SU-DHL-6 (cell line): Measurements from ENCODE around the gene LYZL6.

ENCODE experiments used
- H2AFZ ChIP-seq: fragments of 200-600 bp; sonication (generic); 2 replicates; pipeline ENCODE4 v1.6.1; 2014; ENCODE audit warnings: low read depth, mild to moderate bottlenecking, moderate library complexity, mixed read lengths, antibody characterized with exemption, low read length; ENCODE audit not compliant: severe bottlenecking
- H3F3A ChIP-seq: fragments of 200-600 bp; shearing (Covaris generic); 2 replicates; pipeline ENCODE4 v1.6.0; 2016; ENCODE audit warnings: antibody characterized with exemption, mild to moderate bottlenecking; ENCODE audit not compliant: insufficient read depth
- H3K27ac ChIP-seq: fragments of 200-600 bp; sonication (generic); 2 replicates; pipeline ENCODE4 v1.5.1; 2016; ENCODE audit warnings: low read depth, mild to moderate bottlenecking, low read length, moderate library complexity, mixed read lengths
- H3K27me3 ChIP-seq: fragments of 200-600 bp; sonication (generic), shearing (Covaris generic); 2 replicates; pipeline ENCODE4 v1.6.0; 2014; ENCODE audit warnings: mild to moderate bottlenecking, low read length
- H3K36me3 ChIP-seq: fragments of 200-600 bp; sonication (generic); 2 replicates; pipeline ENCODE4 v1.6.1; 2014; ENCODE audit warnings: mild to moderate bottlenecking, low read length, mixed read lengths
- H3K4me2 ChIP-seq: fragments of 300-600, 200-600 bp; shearing (Covaris generic), sonication (generic); 2 replicates; pipeline ENCODE4 v1.6.0; 2014; ENCODE audit warnings: low read length, low read depth, mild to moderate bottlenecking; ENCODE audit not compliant: poor library complexity, severe bottlenecking
- H3K4me3 ChIP-seq: fragments of 200-600 bp; sonication (generic); 2 replicates; pipeline ENCODE4 v1.5.1; 2014; ENCODE audit warnings: antibody characterized with exemption, low read length, mild to moderate bottlenecking, mixed read lengths; ENCODE audit not compliant: insufficient read depth, poor library complexity, severe bottlenecking
- H3K79me2 ChIP-seq: fragments of 200-600 bp; sonication (generic); 2 replicates; pipeline ENCODE4 v1.6.1; 2014; ENCODE audit warnings: mild to moderate bottlenecking, low read length, moderate library complexity; ENCODE audit not compliant: insufficient read depth
- H3K9ac ChIP-seq: fragments of 200-600 bp; sonication (generic); 2 replicates; pipeline ENCODE4 v1.7.0; 2014; ENCODE audit warnings: mild to moderate bottlenecking, low read length
- H3K9me2 ChIP-seq: fragments of 200-600 bp; sonication (generic); replicated peaks from 2 replicates; pipeline ENCODE4 v1.6.1; 2014; ENCODE audit warnings: low read length; ENCODE audit not compliant: insufficient read depth
- H3K9me3 ChIP-seq: fragments of 200-600 bp; sonication (generic); 2 replicates; pipeline ENCODE4 v1.6.1; 2014; ENCODE audit warnings: low read length, mixed read lengths; ENCODE audit not compliant: insufficient read depth
- H4K20me1 ChIP-seq: fragments of 200-600 bp; sonication (generic); 2 replicates; pipeline ENCODE4 v1.6.1; 2014; ENCODE audit warnings: low read depth, mild to moderate bottlenecking, antibody characterized with exemption, low read length, moderate library complexity, mixed read lengths
- CTCF ChIP-seq: fragments of 200-600 bp; sonication (generic); IDR thresholded peaks from one replicate; pipeline ENCODE4 v1.5.1; 2017; ENCODE audit warnings: antibody characterized with exemption, mild to moderate bottlenecking, low read length, moderate library complexity; ENCODE audit not compliant: insufficient read depth, poor library complexity, severe bottlenecking
- EZH2phosphoT487 ChIP-seq: fragments of 200-600 bp; sonication (generic), shearing (Covaris generic); conservative IDR thresholded peaks from 2 replicates; pipeline ENCODE4 v1.6.1; 2018; ENCODE audit warnings: mild to moderate bottlenecking, antibody characterized with exemption, low read length, moderate library complexity, mixed read lengths

Gene LYZL6

GRCh38 chr17:35920229-35920628 is 23.3 kb downstream of the LYZL6 start:
- Histone ChIP-seq H4K20me1 (no peaks in the 10 kb centered on the region), H3K9me3 (no peaks in the 10 kb centered on the region), H2AFZ (no peak overlapping the region), H3K27ac (no peak overlapping the region), H3K27me3 (no peaks in the 10 kb centered on the region), H3K4me2 (no peak overlapping the region), H3K79me2 (no peaks in the 10 kb centered on the region), H3K9ac (no peak overlapping the region), H3K36me3 (peaks cover 5% of the 10 kb centered on the region; the same call in 1 of the 2 replicates), H3K4me3 (no peak overlapping the region), H3K9me2 (no peaks in the 10 kb centered on the region), H3F3A (no peaks in the 10 kb centered on the region)
- no peak for TF ChIP-seq EZH2phosphoT487
- TF ChIP-seq CTCF: no peak

GRCh38 chr17:35918665-35919064 is 24.8 kb downstream of the LYZL6 start:
- Histone ChIP-seq H2AFZ (no peak overlapping the region), H3K79me2 (no peaks in the 10 kb centered on the region), H3K4me2 (no peak overlapping the region), H3K27me3 (no peaks in the 10 kb centered on the region), H3K9ac (no peak overlapping the region), H3K9me2 (no peaks in the 10 kb centered on the region), H3K27ac (no peak overlapping the region), H4K20me1 (no peaks in the 10 kb centered on the region), H3F3A (no peaks in the 10 kb centered on the region), H3K9me3 (no peaks in the 10 kb centered on the region), H3K36me3 (peaks cover 5% of the 10 kb centered on the region; the same call in 1 of the 2 replicates), H3K4me3 (no peak overlapping the region)
- TF ChIP-seq EZH2phosphoT487 (no peak), CTCF (no peak)

- Histone ChIP-seq H2AFZ (no peak overlapping the region), H3K36me3 (peaks cover 5% of the 10 kb centered on the region; the same call in 1 of the 2 replicates), H3K9me3 (no peaks in the 10 kb centered on the region), H3K9ac (no peak overlapping the region), H3K9me2 (no peaks in the 10 kb centered on the region), H3F3A (no peaks in the 10 kb centered on the region), H3K79me2 (no peaks in the 10 kb centered on the region), H3K4me3 (no peak overlapping the region), H3K27me3 (no peaks in the 10 kb centered on the region), H3K27ac (no peak overlapping the region), H3K4me2 (no peak overlapping the region), H4K20me1 (no peaks in the 10 kb centered on the region)
- TF ChIP-seq EZH2phosphoT487 (no peak), CTCF (no peak)
Observed at GRCh38 chr17:35917519-35918213, 25.8 kb downstream of the LYZL6 start.
